ENCODE results near the gene SLC22A23. TPM values are rescaled to one million over a fixed set of nuclear protein-coding genes. Genes with fewer than 3 reads are reported as not detected.

The SLC22A23 gene
- total RNA-seq, 1 donor from 2014 or later: 102 TPM

DNA sequence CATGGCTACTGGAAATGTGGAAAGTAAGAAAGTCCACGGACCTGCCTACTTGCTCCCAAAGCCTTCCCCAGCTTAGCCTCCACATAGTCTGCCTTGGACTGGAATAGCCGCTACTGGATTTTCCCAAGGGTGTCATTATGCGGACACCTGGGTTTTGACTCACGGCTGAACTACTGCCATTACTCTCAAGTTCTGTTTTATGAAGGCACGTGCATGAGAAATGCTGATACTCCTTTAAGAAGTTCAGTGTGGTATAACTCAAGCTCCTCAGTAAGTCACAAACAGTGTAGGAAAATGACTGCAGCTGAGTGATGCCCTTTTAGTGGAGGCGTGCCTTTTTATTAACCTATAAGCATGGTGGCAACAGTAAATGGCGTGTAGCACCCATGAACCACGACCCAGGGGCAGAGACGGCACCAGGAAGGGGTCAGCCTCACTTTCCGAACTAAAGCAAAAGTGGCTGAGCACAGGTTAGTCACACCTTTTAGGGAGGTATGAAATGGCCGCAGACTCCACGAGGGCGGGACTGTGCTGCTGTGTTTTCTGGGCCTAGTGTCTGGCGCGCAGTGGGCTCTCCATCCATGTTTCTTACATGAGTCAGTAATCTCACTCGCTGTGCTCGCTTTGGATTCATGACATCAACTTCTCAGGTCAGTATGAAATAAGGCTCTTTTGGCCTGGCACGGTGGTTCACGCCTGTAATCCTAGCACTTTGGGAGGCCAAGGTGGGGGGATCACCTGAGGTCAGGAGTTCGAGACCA is 174.2 kb downstream of the SLC22A23 start:
- H3K27ac Mint-ChIP-seq (ENCODE audit: unreplicated experiment): no peak overlapping the region
- peaks cover 7% of the 10 kb centered on the region for H3K27me3 Mint-ChIP-seq (ENCODE audit: unreplicated experiment)
- TF ChIP-seq, protein P1, sequence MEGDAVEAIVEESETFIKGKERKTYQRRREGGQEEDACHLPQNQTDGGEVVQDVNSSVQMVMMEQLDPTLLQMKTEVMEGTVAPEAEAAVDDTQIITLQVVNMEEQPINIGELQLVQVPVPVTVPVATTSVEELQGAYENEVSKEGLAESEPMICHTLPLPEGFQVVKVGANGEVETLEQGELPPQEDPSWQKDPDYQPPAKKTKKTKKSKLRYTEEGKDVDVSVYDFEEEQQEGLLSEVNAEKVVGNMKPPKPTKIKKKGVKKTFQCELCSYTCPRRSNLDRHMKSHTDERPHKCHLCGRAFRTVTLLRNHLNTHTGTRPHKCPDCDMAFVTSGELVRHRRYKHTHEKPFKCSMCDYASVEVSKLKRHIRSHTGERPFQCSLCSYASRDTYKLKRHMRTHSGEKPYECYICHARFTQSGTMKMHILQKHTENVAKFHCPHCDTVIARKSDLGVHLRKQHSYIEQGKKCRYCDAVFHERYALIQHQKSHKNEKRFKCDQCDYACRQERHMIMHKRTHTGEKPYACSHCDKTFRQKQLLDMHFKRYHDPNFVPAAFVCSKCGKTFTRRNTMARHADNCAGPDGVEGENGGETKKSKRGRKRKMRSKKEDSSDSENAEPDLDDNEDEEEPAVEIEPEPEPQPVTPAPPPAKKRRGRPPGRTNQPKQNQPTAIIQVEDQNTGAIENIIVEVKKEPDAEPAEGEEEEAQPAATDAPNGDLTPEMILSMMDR (IDR thresholded peaks at IDR 0.05; ENCODE audit: partially characterized antibody, unreplicated experiment): no peak
- peaks cover 26% of the 10 kb centered on the region for H3K9me3 Mint-ChIP-seq (ENCODE audit: unreplicated experiment)
- H3K4me1 Mint-ChIP-seq (ENCODE audit: low read depth, unreplicated experiment): peaks cover 25% of the 10 kb centered on the region
- H3K36me3 Mint-ChIP-seq (ENCODE audit: unreplicated experiment): peaks cover 6% of the 10 kb centered on the region
- H3K4me3 Mint-ChIP-seq (ENCODE audit: unreplicated experiment): no peak overlapping the region
- DNase-seq: peak; percentile 2

DNA sequence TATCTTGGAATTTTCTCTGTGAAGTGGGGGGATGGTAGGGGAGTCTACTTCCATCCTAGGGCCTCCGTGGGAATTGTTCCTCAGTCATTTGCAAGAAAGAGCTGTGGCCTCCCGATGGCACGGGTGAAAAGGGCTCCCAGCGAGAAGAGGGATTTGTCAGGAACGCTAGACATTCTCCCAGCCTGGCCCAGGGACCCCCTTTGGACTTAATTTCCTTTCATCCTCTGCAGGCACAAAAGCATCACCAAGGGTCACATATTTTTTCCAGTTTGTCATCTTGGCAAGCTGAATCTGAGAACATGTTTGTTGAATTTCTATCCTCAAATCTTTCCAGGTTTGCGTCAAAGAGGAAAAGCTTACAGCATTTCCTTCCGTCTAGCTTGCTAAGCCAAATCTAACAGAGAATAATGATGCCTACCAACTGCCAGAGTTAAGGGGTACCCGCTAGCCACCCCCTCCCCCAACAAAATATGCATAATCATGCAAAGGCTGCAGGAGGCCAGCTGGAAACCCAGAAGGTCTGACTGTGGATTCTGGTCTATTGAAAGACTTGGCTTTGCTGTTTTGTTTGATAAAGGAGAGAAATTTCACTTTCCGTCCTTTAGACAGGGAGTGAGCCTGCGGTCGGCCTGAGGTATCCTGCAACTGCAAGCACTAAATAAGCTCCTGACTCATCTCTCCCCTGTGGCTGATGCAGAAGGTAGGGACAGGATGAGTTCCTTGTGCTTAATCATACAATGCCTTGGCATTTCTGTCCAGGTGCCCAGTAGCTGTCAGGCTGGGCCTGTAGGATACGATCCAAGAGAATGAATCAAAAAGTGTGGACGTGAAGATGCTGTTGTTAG is 175.0 kb downstream of the SLC22A23 start:
- peaks cover 24% of the 10 kb centered on the region for H3K9me3 Mint-ChIP-seq (ENCODE audit: unreplicated experiment)
- peaks cover 7% of the 10 kb centered on the region for H3K27me3 Mint-ChIP-seq (ENCODE audit: unreplicated experiment)
- peaks cover 25% of the 10 kb centered on the region for H3K4me1 Mint-ChIP-seq (ENCODE audit: low read depth, unreplicated experiment)
- H3K27ac Mint-ChIP-seq (ENCODE audit: unreplicated experiment): peak overlapping the region; percentile 30
- TF ChIP-seq, protein P1 (IDR thresholded peaks at IDR 0.05; ENCODE audit: partially characterized antibody, unreplicated experiment): no peak
- H3K4me3 Mint-ChIP-seq (ENCODE audit: unreplicated experiment): no peak overlapping the region
- peaks cover 6% of the 10 kb centered on the region for H3K36me3 Mint-ChIP-seq (ENCODE audit: unreplicated experiment)
- no peak for DNase-seq

DNA sequence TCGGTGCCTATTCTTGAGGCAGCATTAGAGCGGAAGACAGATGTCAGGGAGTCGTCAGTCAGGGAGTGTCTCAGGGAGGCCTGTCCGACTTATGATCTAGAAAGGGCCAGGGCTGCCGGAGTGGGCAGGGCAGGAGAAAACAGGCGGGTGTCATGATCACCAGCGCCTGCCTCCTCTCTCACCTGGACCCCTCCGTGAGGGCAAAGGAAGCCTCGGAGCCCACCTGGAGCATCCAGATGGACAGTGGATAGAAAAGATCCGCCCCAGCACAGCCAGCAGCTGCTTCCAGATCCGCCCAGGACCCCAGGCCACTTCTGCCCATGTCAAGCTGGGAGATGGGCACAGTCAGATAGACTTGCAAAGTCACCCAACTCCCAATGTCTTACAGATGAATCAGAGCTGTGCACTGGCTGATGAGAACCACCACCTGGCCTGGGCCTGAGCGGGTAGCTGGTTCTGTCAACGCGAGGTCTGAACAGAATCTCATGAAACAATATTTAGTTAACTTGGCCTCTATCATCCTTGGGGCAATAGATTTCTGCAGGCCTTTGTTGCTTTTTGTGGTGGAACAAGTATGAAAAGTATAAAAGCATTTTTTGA is 175.9 kb downstream of the SLC22A23 start:
- DNase-seq: no peak
- peaks cover 10% of the 10 kb centered on the region for H3K27me3 Mint-ChIP-seq (ENCODE audit: unreplicated experiment)
- peaks cover 24% of the 10 kb centered on the region for H3K4me1 Mint-ChIP-seq (ENCODE audit: low read depth, unreplicated experiment)
- TF ChIP-seq, protein P1 (IDR thresholded peaks at IDR 0.05; ENCODE audit: partially characterized antibody, unreplicated experiment): no peak
- no peak overlapping the region for H3K4me3 Mint-ChIP-seq (ENCODE audit: unreplicated experiment)
- peak overlapping the region; percentile 52 for H3K27ac Mint-ChIP-seq (ENCODE audit: unreplicated experiment)
- peaks cover 6% of the 10 kb centered on the region for H3K36me3 Mint-ChIP-seq (ENCODE audit: unreplicated experiment)
- peaks cover 22% of the 10 kb centered on the region for H3K9me3 Mint-ChIP-seq (ENCODE audit: unreplicated experiment)

DNA sequence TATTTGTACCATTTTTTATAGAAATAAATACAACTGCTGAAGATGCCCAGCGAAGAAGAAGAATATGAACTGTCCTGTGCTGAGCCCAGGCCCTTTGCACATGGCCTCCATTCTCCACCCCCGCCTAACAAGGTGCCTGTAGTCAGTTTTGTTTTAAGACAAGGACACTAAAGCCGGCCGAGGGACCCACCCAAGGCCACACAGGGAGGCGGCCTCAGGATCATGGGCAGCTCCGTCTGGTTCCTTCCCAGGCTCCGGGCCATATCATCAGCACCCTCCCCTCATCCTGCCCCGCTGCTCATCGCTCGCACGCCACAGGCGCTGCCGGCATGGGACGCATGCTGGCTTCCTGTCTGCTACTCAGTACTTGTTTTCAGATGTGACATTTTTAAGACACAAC is 176.8 kb downstream of the SLC22A23 start:
- Mint-ChIP-seq H3K27me3 (ENCODE audit: unreplicated experiment) (peaks cover 10% of the 10 kb centered on the region), H3K9me3 (ENCODE audit: unreplicated experiment) (peaks cover 18% of the 10 kb centered on the region), H3K4me1 (ENCODE audit: low read depth, unreplicated experiment) (peaks cover 20% of the 10 kb centered on the region), H3K4me3 (ENCODE audit: unreplicated experiment) (no peak overlapping the region), H3K27ac (ENCODE audit: unreplicated experiment) (no peak overlapping the region), H3K36me3 (ENCODE audit: unreplicated experiment) (peaks cover 6% of the 10 kb centered on the region)
- no peak for DNase-seq
- TF ChIP-seq, protein P1 (IDR thresholded peaks at IDR 0.05; ENCODE audit: partially characterized antibody, unreplicated experiment): no peak

Measured in glutamatergic neuron (in vitro differentiated cells).